COLO668 (cell line): ENCODE results near the gene C1QTNF12.

Source experiments
- DNase-seq: peaks from one replicate; lab custom pipeline; 2025; ENCODE audit not compliant: unreplicated experiment; lab: John Stamatoyannopoulos, UW

C1QTNF12 gene

DNA sequence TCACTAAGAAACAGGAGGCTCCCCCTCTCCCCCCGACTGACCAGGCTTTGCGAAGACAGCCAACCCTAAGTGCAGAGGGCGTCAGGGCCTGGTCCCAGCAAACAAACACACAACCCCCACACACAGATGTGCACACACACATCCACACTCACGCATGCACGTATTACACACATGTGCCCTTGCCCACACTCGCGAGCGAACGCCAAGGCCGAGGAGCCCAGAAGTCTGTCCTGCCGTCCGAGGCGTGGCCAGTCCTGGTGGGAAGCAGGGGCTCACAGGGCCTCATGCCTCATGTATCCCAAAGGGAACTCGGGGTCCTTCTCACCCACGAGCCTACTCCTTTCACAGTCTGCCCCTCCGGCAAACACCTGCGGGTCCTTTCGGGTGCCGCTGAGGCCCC is 16.8 kb downstream of the C1QTNF12 start:
- DNase-seq = no peak

DNA sequence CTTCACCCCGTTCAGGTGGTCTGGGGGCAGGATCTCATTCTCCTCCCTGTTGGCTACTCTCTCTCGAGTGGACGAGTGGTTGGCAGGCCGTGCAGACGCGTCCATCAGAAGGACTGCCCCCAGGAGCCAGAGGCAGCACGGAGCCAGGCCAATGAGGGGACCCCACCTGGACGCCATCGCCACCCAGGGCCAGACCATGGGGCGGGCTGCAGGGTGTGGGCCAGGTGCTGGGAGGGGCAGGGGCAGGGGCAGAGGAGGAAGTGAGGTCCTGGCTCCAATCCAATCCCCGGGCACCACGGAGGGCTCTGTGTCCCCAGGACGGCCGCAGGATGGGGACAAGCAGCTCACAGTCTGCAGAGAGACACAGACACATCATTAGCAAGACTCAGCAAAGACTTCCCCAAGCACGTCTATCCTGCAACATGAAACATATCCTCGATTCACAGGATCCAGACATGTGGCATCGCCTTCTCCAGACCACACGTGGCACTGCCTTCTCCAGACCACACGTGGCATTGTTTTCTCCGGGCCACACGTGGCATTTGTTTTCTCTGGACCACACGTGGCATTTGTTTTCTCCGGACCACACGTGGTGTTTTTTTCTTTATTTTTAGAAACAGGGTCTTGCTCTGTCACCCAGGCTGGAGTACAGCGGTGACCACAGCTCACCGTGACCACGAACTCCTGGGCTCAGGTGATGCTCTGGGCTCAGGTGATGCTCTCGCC is 17.8 kb downstream of the C1QTNF12 start:
- DNase-seq = no peak

DNA sequence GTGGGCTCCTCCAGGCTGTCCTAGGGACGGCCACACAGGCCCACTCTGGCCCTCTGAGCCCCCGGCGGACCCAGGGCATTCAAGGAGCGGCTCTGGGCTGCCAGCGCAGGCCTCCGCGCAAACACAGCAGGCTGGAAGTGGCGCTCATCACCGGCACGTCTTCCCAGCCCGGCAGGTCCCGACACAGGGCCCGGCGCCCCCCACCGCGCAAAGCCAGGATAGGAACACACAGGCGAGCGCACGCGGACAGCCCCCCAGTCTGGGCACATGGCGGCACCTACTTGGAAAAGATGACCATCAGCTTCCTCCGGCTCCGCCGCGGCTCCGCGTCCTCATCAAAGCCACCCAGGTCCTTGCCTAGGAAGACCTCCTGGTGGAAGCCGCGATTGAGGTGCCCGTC is 18.3 kb downstream of the C1QTNF12 start:
- no peak for DNase-seq

DNA sequence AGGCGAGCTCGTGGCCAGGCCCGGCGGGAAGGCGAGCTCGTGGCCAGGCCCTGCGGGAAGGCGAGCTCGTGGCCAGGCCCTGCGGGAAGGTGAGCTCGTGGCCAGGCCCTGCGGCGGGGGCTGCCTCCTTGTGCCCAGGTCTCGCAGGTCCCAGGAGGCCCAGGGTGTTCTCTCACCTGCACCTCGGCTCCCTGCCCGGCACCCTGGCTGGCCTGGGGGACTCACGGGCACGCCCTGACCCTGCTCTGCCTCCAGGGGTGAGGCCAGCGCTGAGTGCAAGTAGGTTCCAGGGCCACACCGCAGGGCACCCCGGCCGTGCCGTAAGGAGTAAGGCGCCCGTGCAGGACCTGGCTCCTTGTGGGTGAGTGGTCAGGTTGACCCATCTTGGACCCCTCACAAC is 19.1 kb downstream of the C1QTNF12 start:
- no peak for DNase-seq

DNA sequence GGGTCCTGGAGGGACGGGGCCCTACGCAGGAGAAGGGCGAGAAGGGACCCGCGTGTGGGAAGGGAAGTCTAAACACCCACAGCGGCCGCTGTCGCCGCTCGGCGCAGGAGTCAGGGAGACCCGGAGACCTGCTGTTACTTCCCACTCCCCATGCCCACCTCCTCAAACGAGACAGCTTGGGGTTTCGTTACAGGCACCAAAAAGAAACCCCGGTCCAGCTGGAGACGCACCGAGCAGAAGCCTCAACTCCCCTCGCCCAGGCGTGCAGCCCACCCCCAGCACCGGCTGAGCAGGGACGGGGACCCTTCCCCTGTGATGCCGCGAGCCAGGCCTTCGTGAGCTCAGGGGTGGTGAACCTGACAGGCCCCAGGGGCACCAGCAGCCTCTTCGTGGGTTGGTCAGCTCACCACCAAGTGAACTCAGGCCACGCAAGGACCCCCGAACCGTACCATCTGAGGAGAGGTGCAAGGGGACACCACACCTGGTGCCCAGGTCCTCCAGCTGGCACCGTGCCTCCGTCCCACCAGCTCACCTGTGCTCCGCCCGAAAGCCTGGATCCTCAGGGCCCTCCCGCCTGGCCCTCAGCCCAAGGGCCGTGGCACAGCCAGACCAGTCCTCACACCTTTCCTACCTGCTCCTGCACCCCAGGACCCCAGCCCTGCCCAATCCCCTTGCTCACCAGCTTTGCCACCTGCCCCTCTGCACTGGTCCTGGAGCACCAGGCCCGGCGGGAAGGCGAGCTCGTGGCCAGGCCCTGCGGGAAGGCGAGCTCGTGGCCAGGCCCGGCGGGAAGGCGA is 19.8 kb downstream of the C1QTNF12 start:
- DNase-seq = no peak

DNA sequence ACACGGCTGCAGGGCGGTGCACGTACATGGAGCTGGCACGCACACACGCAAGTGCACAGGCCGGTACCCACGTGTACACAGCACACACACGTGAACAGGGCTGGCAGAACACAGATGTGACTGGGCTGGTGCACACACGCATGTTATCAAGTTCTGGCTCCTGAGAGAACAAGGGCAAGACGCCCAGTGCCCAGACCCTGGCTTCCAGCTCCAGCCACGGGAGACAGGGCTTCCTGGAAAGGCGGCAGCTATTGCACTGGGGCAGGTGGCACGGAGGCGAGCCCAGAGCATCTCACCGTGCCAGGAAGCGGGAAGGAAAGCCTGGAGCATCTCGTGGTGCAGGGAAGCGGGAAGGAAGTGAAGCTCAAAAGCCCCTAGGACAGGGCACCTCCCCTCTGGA is 20.6 kb downstream of the C1QTNF12 start:
- no peak for DNase-seq

DNA sequence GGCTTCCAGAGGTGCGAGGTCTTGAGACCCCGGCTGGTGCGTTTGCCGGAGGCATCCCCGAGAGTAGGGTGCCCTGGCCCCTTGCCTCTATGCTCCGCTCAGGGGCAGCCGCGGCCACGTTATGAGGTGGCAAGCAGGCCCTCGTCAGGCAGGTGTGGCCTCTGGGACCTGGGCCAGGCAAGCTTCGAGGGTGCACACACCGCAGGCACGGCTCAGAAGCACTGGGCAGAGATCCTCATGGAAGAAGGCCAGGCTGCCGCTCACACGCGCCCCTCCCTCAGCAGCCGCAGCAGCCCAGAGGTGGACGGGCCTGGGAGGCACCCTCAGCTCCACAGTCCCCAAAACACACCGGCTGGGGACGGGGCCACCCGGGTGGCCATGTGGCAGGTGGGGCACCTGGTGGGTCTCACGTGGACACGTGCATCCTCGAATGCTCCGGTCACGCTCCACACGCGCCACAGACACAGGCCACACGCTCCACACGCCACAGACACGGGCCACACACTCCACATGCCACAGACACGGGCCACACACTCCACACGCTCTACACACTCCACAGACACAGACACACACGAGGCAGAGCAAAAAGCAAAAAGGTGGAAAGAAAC is 21.2 kb downstream of the C1QTNF12 start:
- DNase-seq = no peak

DNA sequence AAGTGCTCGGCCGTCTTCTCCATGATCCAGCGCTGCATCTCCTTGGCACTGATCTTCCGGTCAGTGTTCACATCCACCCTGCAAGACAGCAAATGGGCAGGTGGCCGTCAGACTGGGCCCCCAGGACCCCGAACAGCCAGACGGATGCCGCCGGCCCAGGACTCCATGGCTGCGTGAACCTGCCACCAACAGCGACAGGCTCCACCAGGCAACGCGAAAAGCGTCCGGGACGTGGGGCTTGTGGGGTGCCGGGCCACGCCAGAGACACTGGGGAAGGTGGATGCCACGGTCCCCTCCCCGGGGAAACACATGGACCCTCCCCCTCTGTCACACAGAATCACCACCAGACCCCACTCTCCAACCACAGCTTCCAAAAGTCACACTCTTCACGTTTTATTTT is 22.6 kb downstream of the C1QTNF12 start:
- no peak for DNase-seq

DNA sequence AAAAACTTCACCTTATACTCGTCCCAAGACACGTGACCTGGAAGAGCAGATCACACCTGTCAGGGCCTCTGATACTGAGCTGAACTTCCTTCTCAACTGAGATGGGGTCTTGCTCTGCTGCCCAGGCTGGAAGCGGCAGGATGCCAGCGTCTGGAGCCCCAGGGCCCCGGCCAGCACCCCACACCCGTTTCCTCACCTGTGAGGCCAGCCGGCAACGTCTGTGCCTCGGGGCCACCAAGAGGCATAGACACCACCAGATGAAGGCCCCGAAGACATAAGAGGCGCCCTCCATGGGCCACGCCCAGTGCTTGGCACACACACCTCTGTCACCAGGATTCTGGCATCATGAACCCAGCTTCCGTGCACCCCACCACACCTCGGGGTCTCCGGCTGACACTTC is 23.2 kb downstream of the C1QTNF12 start:
- DNase-seq = no peak

DNA sequence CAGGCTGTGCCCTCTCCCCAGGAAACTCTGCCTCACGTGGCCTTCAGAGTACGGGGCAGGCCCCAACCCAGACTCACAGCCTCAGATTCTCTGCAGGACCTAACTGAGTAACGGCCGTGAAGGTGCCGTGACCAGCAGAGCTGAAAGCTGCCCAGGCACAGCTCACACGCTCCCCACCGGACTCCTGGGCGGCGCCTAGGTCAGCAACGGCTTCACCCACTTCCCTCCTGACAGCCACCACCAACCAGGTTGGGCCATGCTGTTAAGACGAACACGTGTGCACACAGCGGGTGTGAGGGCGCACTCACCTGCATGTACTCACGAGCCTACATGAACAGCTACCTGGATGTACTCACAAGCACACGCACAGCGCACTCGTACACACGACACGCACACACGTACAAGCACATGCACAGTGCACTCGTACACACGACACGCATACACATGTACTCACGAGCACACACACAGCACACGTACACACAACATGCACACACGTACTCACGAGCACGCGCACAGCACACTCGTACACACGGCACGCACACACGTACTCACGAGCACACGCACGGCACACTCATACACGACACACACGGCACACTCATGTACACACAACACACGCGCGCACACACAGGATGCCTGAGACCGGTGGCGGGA is 23.8 kb downstream of the C1QTNF12 start:
- no peak for DNase-seq

DNA sequence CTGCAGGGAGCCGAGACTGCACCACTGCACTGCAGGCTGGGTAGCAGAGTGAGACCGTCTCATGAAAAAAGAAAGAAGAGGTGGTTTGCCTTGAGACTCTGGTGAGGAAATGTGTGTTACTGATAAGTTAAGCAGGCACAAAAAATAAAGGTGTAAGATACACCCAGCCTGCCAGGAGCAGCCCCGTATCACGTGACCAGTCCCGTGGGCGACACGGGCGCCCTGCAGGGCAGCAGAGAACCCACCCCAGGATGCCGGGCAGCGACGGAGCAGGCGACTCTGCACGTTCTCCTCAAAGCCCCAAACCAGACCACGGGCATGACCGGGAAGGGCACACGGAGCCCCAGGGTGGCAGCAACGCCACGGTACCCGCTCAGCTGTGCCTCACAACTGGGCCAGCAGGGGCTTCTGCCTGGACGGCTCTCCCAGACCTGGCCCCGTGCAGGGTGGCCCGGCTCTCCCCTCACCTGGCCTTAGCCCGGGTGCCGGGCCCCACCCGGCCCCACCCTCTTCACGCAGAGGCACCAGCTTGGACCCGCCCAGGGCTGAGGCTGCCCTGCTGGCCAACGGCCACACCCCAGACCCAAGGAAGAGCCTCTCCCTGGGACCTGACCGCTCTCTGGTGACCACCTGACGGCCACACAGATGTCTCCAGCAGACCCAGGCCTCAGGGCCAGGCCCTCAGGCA is 24.5 kb downstream of the C1QTNF12 start:
- DNase-seq = no peak

DNA sequence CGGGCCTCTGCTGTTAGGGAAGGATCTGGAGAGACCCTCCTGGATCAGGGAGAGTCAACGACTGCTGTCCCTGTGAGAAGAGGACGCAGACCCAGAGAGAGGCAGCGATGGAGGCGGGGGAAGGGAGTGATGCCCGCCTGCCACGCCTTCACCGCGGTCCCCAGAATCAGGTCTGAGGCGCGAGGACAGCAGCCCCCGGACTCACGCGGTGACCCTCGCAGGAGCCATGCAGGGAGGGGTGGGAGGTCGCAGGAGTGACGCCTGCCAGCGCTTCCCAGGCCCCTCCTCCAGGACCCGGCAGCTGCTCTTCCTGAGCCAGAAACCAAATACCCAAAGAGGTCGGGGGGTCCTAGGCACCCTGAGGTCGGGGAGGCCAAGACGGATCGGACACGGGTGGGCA is 26.3 kb downstream of the C1QTNF12 start:
- DNase-seq = no peak

DNA sequence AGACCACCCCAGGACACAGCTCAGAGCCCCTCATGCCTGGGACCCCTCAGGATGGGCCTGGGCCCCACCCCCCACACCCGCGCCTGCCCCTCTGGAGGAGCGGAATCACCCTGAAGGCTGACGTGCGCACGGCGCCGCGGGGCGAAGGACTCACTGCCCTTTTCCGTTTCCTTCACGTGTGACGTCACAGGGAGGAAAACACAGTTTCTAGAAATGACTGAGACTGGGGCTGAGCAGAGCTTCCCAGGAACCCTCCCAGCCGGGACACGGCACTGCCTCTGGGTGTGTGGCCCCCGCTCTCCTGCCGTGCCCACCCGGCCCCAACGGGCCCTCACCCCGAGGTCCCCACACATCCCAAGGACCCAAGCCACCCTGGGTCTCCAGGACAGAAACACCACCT is 27.2 kb downstream of the C1QTNF12 start:
- DNase-seq = no peak

DNA sequence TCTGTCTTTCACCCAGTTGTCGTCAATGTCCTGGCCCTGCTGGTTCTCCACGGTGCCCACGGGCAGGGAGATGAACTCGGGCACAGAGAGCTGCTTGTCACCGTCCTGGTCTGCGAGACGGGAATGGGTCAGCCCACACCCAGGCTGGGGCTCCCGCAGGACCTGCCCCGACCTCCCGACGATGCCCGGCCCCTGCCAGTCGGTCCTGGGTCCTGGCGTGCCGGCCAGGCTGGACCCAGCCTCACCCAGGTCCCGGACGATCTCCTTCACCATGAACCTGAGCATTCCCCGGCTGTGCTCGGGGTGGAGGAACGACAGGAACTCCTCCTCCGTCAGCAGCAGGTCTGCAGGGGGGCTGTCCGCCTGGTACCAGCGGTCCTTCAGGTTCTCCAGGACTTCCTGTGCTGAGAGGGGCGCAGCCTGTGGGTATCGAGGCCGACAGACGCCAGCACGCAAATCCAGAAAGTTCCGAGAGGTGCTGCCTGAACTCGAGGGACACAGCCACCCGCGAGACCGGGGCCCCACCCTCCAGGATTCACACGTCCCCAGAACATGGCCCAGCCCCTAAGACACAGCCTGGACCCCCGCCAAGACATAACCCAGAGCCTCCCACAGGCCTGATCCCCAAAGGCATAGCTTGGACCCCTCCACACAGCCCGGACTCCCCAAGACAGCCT is 27.9 kb downstream of the C1QTNF12 start:
- DNase-seq = no peak

DNA sequence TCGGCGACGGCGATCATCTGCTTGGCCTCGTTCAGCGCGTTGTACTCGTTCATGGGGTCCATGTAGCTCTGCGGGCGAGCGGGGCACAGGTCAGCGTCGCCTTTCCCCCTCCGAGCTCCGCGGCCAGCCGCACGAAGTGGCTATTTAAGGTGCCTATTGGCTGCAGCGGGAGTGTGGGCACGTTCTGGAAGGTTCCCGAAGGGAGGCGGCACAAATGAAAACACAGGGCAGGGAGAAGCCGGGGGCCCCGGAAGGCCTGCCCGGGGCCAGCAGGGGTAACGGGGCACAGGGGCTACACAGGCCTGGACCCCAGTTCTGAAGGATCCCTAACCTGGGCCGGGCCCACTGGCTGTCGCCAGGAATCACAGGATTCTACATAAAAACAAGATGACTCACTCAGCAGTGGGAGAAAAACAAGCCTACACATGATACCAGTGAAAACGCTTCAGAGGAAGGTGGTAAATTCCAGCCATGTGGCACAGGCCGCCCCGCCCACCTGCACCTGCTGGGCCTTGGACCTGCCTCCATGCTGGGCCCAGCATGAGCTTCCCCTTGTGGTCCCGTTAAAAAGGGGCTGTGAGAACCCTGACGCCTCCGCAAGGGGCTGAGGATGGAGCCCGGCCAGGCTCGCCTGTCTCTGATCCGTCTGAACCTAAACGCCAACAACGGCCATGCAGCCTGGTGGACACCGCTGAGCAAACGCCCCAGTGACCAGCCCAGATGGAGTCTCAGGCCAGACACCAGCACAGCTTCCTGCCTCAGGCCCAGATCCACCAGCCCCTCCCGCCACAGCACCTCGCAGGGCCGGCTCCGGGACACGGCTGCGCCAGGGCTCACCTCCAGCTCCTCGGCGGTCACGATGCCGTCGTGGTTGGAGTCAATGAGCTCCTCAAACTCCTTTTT is 28.6 kb downstream of the C1QTNF12 start:
- peak; percentile 78 for DNase-seq

DNA sequence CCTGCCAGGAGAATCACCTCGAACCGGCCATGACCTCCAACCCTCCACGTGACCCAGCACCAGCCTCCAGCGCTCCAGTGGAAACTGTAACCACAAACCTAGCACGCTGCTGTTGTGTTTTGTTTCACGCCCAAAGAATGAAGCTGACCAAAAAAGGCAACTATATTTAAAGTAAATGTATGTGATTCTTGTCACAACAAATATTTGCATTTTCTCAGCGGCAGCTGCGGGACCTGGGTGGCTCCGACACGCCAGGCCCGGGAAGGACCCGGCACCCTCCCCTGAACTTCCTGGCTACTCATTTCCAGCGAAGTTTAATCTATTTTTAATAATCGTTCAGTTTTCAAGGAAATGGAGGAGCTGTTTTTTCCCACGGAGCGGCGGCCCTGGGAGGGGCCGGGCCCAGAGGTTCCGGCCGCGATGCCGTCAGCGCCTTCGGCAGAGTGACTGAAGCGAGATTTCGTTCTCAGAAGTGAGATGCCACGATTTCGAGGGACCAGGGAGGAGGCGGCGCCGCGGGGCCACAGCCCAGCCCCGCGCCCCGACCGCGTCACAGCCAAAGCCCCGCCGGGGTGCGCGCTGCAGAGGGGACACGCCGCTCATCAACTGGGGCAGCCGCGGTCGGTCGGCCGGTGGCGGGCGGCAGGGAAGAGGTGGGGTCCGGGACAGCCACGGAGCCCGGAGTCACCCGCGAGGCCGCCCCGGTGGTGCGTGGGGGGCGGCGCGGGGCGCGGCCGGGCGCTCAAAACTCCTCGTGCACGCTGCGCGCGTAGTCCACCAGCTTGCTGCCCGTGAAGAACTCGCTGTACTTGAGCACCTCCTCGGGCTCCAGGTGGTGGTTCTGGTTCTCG is 29.5 kb downstream of the C1QTNF12 start:
- no peak for DNase-seq

DNA sequence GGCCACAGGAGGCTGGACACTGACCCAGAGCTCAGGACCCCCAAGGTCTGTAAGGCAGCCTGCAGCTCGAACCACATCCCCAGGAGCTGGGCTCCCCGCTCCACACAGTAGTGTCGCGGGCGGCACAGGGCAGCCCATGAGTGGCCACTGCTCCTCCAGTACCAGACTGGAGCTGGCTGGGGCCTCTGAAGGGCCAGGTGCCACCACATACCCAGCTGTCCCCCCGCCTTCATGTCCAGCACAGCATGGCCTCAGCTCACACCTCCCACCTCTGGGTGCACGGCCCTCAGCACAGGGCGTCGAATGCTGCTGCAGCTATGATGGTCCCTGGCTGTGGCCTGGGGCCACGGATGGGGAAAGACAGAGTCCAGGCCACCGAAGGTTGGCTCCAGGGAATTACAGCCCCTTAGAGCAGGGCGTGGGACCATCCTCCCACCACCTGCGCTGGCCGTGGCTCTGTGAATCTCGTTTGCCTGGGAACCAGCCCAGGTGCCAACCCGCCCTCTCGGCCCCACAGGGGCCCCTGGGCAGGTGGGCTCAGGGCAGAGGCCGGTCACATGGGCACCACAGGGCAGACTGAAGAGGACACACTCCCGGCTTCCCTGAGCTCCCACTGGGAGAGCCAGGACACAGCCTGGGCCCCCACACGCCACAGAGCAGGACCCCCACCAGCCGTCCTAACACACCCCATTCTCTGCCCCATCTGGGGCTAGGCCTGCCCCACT is 30.5 kb downstream of the C1QTNF12 start:
- no peak for DNase-seq

DNA sequence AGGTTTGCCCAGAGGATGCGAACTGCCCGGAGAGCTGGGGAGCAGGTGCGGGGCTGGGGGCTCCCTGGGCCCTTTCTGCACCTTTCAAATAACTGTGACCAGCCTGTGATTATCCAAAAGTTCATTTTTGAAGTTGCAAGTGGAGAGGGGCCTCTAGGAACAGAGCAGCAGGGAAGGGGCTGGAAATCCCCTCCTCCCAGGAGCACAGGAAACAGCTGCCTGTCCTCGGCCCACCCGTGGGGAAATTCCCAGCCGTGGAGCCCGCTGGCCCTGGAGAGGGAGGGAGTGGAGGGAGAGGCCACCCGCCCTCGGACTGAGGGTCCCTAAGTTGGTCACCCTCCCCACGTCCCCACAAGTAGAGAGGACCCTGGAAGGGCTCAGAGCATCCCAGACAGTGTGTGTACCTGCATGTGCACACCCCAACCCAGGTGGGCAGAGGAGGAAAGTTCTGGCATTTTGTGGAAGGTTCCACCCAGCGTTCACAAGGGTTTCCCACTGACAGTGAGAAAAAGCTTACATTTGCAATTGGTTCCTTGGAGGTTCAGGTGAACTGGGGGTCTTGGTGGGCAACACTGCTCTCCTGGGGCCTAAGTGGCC is 31.3 kb downstream of the C1QTNF12 start:
- DNase-seq = peak; percentile 72
